ENCODE measurements around the gene GGT6.

GGT6 gene

GRCh38 chr17:4576161-4576558 is 15.8 kb upstream of the GGT6 start:
- DNase-seq (ENCODE audit: low spot score) = no peak

DNA sequence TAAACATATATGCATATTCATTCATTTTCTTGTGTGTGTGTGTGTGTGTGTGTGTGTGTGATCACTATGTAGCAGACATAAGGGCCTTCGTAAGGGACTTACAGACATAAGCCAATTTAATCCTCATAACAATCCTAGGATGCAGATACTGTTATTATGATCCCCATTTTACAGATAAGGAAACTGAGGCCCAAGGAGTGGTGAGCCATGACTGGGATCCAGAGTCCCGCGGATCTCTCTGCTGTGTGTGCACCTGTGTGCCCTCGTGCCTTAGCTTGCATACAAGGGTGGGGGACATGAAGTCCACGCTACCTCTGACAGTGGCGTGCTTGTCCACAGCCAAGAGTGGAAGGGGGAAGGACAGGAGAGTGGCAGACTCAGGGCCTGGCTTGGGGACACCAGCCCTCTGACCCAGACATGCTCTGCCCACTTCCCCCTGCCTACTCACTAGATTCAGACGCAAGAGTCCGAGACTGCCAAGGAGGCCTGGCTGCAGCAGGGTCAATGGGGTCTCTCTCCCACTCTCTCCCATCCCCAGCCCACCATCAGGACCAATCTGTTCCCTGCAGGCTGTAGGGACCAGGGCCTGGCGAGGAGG is 14.2 kb upstream of the GGT6 start:
- DNase-seq (ENCODE audit: low spot score) = no peak

- DNase-seq (ENCODE audit: low spot score) = no peak
These were observed 13.3 kb upstream of the GGT6 start for GRCh38 chr17:4573669-4574068.

- DNase-seq (ENCODE audit: low spot score) = no peak
These were observed 12.7 kb upstream of the GGT6 start for GRCh38 chr17:4573115-4573514.

GRCh38 chr17:4572131-4572530 is 11.8 kb upstream of the GGT6 start:
- DNase-seq (ENCODE audit: low spot score) = no peak

DNA sequence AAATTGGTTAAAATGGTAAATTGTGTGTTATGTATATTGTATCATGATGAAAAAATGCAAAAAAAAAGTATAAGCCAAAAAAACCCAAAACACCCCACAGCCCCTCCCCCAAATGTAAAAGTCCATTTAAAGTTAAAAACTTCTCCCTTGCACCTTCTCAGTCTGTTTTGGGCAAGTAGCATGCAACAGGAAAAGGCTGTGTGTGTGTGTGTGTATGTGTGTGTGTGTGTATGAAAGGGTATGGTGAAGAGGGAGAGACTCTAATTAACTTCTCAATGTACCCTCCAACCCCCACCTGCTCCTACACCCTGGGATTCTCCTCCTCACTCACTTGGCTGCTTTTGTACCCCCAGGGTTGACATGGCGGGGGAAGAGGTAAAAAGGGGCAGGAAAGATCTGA is 9.2 kb upstream of the GGT6 start:
- DNase-seq (ENCODE audit: low spot score) = no peak

DNA sequence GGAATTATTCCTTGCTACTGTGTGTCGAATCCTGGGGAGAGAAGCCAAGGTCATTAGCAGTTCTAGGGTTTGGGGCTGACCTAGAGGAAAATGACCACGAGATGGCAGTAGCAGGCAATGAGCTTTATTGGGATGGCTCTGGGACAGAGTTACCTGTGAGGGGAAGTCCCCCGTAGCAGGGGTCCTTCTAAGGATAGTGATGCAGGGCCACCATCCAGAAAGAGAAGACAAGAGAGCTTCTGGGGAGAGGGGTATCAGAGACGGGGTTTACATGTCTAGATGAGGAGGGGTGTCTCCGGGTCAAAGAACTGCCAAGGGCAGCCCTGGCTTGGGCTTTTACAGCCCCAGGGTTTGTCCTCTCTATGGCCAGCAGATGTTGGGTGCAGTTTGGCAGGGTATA is 6.4 kb upstream of the GGT6 start:
- no peak for DNase-seq (ENCODE audit: low spot score)

- peak; percentile 77 for DNase-seq (ENCODE audit: low spot score)
These were observed 5.1 kb upstream of the GGT6 start for GRCh38 chr17:4565209-4566141.

DNA sequence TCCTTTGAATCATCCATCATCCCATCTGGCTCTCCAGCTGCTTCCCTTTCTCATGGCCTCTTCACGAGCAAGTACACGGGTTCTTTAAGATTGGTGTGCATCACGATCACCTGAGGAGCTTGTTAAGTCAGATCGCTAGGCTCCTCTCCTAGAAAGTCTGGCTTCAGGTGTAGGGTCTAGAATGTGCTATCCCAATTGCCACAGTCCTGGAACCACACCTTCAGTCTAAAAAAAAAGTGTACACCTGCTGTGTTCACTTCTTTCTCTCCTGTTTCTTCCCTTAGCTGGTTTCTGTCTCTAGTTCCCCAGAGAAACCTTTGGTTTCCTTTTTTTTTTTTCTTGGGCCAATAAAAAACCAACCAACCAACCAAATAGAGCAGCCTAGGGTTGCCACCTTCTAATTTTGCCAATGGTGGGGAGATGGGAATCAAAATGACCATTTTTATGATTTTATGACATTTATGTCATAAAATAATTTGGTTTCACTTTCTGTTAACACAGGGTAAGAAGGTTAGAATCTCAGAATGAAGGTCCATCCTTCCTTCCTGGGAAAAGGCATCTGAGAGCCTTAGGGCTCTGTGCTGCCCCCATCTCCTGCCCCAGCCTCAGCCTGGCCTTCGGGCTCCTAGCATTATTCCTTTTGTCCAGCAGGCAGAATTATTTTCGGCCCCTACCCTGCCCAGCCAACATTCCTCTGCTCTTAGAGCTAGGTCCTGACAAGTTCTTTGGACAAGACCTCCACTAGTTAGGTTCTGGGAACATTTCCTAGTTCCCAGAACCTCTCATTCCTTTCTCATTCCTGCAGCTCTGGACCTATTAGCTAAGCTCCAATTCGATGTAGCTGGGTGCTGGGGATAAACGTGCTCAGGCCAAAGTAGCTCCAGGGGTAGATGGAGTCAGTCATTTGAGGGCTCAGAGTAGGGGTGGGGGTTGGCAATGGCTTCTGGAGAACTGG is 1.9 kb upstream of the GGT6 start:
- no peak for DNase-seq (ENCODE audit: low spot score)

- no peak for DNase-seq (ENCODE audit: low spot score)
These were observed 470 bp upstream of the GGT6 start for GRCh38 chr17:4560837-4561256.

DNA sequence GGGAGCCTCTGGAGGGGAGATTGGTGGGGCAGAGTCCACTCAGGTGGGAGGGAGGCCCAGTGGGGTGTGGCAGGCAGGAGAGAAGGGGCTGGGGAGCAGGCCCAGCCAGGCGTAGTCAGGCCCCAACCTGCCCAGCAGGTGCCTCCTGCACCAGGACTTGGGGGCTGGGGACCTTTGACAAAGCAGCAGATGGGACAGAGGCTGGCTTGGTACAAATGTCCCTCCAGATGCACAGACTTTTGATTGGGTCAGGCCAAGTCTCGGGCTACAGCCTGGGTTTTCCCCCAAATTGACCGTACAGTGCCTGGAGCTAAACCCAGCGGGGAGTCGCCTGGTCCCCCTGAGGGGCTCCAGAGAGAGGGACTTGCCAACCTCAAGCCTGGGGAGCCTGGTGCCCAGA is 411 bp downstream of the GGT6 start:
- no peak for DNase-seq (ENCODE audit: low spot score)

- DNase-seq (ENCODE audit: low spot score) = no peak
These were observed 1.1 kb downstream of the GGT6 start for GRCh38 chr17:4559139-4559791.

DNA sequence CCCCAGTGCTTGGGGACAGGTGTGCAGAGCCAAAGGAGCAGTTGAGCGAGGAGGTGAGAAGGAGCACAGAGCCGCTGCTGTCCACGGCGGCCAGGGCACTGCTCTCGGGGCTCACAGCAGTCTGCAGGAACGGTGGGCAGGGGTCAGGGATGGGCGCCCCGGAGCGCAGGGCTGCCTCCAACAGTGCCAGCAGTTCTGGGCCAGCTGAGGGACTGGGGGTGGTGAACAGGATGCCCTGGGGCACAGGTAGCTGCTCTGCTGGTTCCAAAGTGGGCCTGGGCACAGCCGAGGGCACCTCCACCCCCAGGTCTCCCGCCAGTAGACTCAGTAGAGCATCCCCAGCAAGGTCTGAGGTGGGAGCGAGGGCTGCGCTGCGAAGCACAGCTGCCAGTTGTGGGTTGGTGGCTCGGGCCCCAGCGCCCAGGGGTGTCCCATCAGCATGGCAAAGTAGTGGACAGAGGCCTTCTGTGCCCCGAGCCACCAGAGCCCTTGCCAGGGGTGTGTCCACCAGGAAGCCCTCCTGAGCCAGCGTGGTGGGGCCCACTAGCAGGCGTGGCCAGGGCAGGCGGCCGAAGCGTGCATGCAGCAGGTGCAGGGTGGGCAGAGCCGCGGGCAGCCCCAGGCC is 1.9 kb downstream of the GGT6 start:
- DNase-seq (ENCODE audit: low spot score) = no peak

GRCh38 chr17:4557626-4558346 is 2.6 kb downstream of the GGT6 start:
- no peak for DNase-seq (ENCODE audit: low spot score)

DNA sequence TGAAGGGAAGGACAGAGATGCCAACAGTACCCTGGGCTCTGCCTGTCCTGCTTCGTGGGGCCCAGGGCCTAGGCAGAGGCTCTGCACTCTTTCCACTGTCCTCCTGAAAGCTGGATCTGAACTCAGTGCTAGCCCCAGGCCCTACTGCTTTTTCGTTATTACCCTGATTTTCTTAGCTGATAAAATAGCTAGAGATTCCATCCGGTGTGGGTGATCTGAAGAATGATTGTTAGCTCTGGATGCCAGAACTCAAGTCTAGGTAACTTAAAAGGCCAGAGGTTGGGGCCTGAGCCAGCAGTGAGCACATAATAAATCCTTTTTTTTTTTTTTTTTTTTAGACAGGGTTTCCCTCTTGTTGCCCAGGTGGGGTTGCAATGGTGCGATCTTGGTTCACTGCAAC is 3.4 kb downstream of the GGT6 start:
- no peak for DNase-seq (ENCODE audit: low spot score)

GRCh38 chr17:4555873-4556759 is 4.3 kb downstream of the GGT6 start:
- DNase-seq (ENCODE audit: low spot score) = no peak

DNA sequence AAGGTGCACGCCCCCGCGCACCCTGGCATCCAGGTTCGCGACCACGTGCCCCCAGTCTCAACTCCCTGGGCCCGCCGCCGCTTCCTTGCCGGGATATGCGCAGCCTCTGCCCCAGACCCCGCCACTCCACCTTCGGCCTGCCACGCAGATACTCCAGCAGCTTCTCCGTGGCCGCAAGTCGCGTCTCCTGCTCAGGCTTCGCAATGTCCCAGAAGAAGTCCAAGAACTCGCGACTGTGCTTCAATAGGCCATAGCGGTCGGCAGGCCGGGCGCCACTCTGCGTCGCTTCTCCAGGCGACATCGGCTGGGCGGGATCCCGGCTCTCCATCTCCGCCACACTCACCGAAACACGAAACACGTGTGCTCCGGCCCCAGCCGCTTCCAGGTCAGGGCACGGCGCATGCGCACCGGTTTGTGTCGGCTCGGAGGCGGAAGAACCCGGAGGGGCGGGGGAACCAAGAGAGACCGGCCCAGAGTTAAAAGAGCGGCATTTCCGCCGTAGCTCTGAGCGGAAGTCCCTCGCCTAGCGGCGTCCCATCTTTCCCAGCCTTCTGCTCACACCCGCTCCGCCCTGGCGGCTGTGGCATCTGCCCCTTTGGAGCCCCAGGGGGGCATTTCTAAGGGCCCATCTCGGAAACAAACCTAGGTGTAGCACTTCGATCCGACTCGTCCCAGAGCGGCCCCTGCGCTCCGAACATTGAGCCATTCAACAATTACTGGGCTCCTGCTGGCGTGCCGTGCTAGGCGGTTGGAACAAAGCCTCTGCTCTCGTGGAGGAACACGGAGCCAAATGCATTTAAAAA is 5.2 kb downstream of the GGT6 start, which contains the start of gene MYBBP1A:
MYBBP1A (minus strand) TSS at position 388 of the 803 bp plus-strand sequence; CDS start at position 328, 60 bp downstream.
- peak; percentile 95 for DNase-seq (ENCODE audit: low spot score)

- no peak for DNase-seq (ENCODE audit: low spot score)
These were observed 5.9 kb downstream of the GGT6 start for GRCh38 chr17:4554441-4554996.

Data from putamen (tissue), 1 donor.